Thyroid gland (tissue), 4 donors: ENCODE data around the gene SFSWAP.

ENCODE experiments used
- POLR2A ChIP-seq, 2 donors: fragments of 450-650 bp; IDR thresholded peaks; one replicate each; pipeline ENCODE4 v1.6.1; 2017; ENCODE audit warnings: antibody characterized with exemption in 2 of 2, mild to moderate bottlenecking in 2 of 2, moderate library complexity in 1 of 2
- TF ChIP-seq, protein P1 (sequence below), 6 experiments: fragments of 200-600 bp in 3 of 6; fragments of 450-650 bp in 3 of 6; sonication (generic) in 3 of 6; IDR thresholded peaks; one replicate each; pipeline ENCODE4 v1.5.1; 2016 to 2019; ENCODE audit warnings: antibody characterized with exemption in 6 of 6, mild to moderate bottlenecking in 2 of 6, inconsistent platforms in 1 of 6, moderate library complexity in 1 of 6

DNA sequence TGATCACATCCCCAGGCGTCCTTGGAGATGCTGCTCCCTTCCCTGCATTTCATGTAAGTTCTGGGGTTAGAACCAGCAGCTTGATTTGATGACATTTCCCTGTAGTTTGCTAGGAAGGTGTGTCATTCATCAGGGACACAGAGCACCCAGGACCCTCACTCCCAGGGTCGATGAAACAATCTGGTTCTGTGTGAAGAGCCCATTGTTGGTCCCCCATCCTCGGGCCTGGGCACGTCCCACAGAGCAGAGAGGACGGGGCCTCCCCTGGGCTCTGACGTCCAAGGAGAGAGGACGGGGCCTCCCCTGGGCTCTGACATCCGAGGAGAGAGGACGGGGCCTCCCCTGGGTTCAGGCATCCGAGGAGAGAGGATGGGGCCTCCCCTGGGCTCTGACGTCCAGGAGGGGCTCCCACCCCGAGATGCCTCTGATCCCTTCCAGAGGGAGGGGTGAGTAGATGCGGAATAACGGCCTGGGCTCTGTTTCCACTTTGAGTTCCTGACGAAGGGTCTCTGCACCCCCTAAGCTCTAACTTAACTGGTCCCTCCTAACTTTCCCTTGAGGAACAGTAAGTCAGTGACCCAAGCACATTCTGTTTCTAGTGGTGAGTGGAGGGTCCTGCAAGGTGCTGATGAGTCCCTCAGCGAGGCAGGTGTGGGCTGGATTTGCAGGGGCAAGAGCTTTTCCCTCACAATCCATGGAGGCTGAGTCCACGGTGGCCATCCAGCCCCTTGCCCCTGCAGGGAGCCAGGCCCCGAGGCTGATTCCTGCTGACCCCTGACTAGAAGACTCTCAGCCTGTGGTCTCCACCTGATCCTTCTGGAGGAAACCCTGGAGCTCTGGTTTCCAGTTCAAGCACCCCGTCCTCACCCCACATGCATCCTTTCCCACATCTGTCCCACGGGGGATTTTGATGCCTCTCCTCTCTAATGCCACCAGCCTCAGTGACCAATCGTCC, 35.5 kb upstream of the SFSWAP start:
- TF ChIP-seq POLR2A (IDR thresholded peaks at IDR 0.05) = no peak
- TF ChIP-seq, protein P1, sequence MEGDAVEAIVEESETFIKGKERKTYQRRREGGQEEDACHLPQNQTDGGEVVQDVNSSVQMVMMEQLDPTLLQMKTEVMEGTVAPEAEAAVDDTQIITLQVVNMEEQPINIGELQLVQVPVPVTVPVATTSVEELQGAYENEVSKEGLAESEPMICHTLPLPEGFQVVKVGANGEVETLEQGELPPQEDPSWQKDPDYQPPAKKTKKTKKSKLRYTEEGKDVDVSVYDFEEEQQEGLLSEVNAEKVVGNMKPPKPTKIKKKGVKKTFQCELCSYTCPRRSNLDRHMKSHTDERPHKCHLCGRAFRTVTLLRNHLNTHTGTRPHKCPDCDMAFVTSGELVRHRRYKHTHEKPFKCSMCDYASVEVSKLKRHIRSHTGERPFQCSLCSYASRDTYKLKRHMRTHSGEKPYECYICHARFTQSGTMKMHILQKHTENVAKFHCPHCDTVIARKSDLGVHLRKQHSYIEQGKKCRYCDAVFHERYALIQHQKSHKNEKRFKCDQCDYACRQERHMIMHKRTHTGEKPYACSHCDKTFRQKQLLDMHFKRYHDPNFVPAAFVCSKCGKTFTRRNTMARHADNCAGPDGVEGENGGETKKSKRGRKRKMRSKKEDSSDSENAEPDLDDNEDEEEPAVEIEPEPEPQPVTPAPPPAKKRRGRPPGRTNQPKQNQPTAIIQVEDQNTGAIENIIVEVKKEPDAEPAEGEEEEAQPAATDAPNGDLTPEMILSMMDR (IDR thresholded peaks at IDR 0.05) = no peak
